Subcutaneous adipose tissue (tissue), 4 donors: ENCODE data around the gene PTPN6. TPM values are rescaled to one million over a fixed set of nuclear protein-coding genes. Genes with fewer than 3 reads are reported as not detected.

ENCODE experiments used
- CTCF ChIP-seq: fragments of 450-650 bp; IDR thresholded peaks from one replicate; pipeline ENCODE4 v1.5.1; 2016; ENCODE audit warnings: low read depth, mild to moderate bottlenecking, control low read depth, antibody characterized with exemption, moderate library complexity
- total RNA-seq, 4 donors: library from RNA; depleted of rRNA; stranded (reverse); fragments of >200 nt; gene quantifications; one replicate each; pipeline ENCODE4 v1.1.0, GENCODE V29; 2016

Gene PTPN6
- total RNA-seq, 4 donors from 2014 or later: 9.6 to 78.0 (median 29.7) TPM

- no peak for TF ChIP-seq CTCF
Observed at GRCh38 chr12:6961278-6961694, 10.1 kb downstream of the PTPN6 start.

DNA sequence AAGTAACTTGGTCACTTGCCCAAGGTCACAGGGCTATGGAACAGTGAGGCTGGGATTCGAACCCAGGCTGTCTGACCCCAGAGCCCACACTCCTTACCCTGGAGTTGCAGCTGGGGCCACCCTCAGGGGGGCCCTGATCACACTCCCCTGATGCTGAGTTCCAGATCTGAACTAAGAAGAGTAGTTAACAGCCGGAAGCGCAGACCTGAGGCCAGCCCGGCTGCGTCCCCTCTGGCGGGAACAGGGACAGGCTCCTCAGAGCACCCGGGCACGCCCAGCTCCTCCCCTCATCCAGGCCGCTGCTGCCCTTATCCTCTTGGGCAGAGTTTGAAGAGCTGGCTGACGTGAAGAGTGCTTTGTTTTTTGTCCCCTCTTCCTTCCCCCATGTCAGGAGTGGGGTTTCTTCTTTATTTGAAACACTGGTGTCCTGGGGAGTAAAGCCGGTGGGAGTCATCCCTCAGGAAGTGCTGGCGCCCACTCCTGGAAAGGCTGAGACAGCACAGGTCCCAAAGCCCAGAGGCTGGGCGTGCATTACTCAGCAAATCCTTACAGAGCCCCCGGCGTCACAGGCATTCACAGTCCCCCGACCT lies 10.6 kb downstream of the PTPN6 start:
- no peak for TF ChIP-seq CTCF

- no peak for TF ChIP-seq CTCF
Observed at GRCh38 chr12:6962285-6963015, 11.3 kb downstream of the PTPN6 start.

DNA sequence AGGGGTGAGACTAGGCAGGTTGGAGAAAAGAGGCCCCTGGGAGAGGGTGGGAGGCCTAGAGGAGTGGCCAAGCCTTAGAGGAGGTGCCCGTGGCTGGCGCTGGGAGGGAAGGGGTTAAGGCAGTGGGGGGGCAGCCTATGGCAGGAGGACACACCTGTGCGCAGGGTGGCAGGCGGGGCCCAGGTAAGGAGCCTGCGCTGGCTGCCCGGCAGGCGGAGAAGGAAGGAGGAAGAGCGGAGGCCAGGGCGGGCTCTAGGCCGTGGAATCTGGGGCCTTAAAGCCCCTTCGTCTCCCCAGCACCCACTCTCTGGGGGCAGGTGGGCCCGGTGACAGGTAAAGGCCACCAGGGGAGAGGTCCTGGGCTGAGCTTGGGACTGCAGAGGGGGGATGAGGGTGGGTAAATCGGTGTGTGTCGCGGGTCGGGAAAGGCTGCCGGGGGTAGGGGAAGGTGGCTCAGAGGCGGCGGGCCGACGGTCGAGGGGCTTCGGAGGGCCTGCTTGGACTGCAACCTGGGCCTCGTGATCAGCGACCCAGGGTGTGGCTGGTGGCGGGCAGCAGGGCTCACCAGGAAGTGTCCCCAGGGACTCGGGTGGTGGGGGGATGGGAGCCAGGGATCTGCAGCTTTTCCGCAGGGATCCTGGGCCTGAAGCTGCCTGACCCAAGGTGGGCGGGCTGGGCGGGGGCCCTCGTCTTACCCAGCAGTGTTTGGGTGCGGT lies 12.0 kb downstream of the PTPN6 start:
- TF ChIP-seq CTCF: no peak

- no peak for TF ChIP-seq CTCF
Observed at GRCh38 chr12:6963791-6964413, 12.7 kb downstream of the PTPN6 start.

DNA sequence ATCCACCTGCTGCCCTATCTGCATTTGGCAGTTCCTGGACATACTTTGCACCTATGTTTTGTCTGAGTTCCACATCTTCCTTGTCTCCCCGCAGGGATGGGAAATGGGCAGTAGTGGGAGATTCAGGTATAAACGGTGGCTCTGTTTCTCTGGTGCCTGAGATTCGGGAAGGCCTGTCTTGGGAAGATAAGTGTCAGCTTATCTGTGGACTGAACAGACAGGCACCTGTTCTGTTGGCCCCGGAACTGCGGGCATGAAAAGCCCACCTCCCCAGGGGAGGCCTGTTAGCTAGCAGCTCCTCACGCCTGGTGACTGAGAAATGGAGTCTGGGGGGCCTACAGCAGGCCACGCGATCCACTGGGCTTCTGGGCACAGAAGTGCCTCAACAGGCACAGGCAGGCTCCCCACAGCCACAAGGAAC lies 13.5 kb downstream of the PTPN6 start:
- no peak for TF ChIP-seq CTCF
